Smooth muscle cell (in vitro differentiated cells): ENCODE results near the gene FGFR3. TPM values are rescaled to one million over a fixed set of nuclear protein-coding genes. Genes with fewer than 3 reads are reported as not detected.
A peak's percentile ranks its signal among the peaks of the same experiment; 100 is the strongest.

Experiments used
- DNase-seq: peaks from one replicate; lab custom pipeline; 2025; ENCODE audit not compliant: unreplicated experiment; lab: John Stamatoyannopoulos, UW
- H2AFZ ChIP-seq: fragments of 200-600 bp; sonication (generic); 2 replicates; pipeline ENCODE4 v1.6.0; 2016; ENCODE audit warnings: antibody characterized with exemption, low read depth, mild to moderate bottlenecking
- H3F3A ChIP-seq: fragments of 200-600 bp; sonication (generic); 2 replicates; pipeline ENCODE4 v1.6.0; 2017; ENCODE audit warnings: antibody characterized with exemption, low read depth
- H3K27ac ChIP-seq: fragments of 200-600 bp; sonication (generic); 2 replicates; pipeline ENCODE4 v1.5.1; 2016; ENCODE audit warnings: low read depth, mild to moderate bottlenecking
- H3K27me3 ChIP-seq: fragments of 200-600 bp; sonication (generic); 2 replicates; pipeline ENCODE4 v1.6.1; 2016; ENCODE audit warnings: low read depth, mild to moderate bottlenecking
- H3K36me3 ChIP-seq: fragments of 200-600 bp; sonication (generic); 2 replicates; pipeline ENCODE4 v1.5.1; 2016; ENCODE audit warnings: low read depth
- H3K4me1 ChIP-seq: fragments of 200-600 bp; sonication (generic); 2 replicates; pipeline ENCODE4 v1.5.1; 2016; ENCODE audit warnings: low read depth
- H3K4me2 ChIP-seq: fragments of 200-600 bp; sonication (generic); 2 replicates; pipeline ENCODE4 v1.6.0; 2016; ENCODE audit warnings: mild to moderate bottlenecking
- H3K4me3 ChIP-seq: fragments of 200-600 bp; sonication (generic); 2 replicates; pipeline ENCODE4 v1.5.1; 2016; ENCODE audit warnings: mild to moderate bottlenecking
- H3K79me2 ChIP-seq: fragments of 200-600 bp; sonication (generic); 2 replicates; pipeline ENCODE4 v1.6.0; 2016; ENCODE audit warnings: low read depth, mild to moderate bottlenecking
- H3K9ac ChIP-seq: fragments of 200-600 bp; sonication (generic); 2 replicates; pipeline ENCODE4 v1.6.0; 2016; ENCODE audit warnings: low read depth
- H3K9me3 ChIP-seq: fragments of 200-600 bp; sonication (generic); replicated peaks from 2 replicates; pipeline ENCODE4 v1.5.1; 2016; ENCODE audit warnings: low read depth
- H4K20me1 ChIP-seq: fragments of 200-600 bp; sonication (generic); 2 replicates; pipeline ENCODE4 v1.6.0; 2016; ENCODE audit warnings: low read depth
- CTCF ChIP-seq: fragments of 200-600 bp; sonication (generic); IDR thresholded peaks from 2 replicates; pipeline ENCODE4 v1.5.1; 2017; ENCODE audit warnings: borderline replicate concordance, mild to moderate bottlenecking, antibody characterized with exemption; ENCODE audit not compliant: insufficient read depth, poor library complexity, severe bottlenecking
- WGBS: methylation state at CpG from one replicate; pipeline ENCODE4 v1.1.7; 2016; ENCODE audit warnings: low lambda C conversion rate; 5-methylcytosine and 5-hydroxymethylcytosine counted together
- polyA plus RNA-seq: library from polyadenylated mRNA; unstranded; fragments of >200 nt; fragmentation: Nextera tagmentation; extraction: Ambion mirVana; gene quantifications from 2 replicates; pipeline ENCODE4 v1.2.1, GENCODE V29; 2016
- total RNA-seq: library from RNA; depleted of rRNA; stranded (reverse); fragments of >200 nt; gene quantifications from 2 replicates; pipeline ENCODE4 v1.2.3, GENCODE V29; 2014

FGFR3 gene
- total and polyA plus RNA-seq, 2 experiments from 2014 or later: 6.6 to 13.6 TPM

DNA sequence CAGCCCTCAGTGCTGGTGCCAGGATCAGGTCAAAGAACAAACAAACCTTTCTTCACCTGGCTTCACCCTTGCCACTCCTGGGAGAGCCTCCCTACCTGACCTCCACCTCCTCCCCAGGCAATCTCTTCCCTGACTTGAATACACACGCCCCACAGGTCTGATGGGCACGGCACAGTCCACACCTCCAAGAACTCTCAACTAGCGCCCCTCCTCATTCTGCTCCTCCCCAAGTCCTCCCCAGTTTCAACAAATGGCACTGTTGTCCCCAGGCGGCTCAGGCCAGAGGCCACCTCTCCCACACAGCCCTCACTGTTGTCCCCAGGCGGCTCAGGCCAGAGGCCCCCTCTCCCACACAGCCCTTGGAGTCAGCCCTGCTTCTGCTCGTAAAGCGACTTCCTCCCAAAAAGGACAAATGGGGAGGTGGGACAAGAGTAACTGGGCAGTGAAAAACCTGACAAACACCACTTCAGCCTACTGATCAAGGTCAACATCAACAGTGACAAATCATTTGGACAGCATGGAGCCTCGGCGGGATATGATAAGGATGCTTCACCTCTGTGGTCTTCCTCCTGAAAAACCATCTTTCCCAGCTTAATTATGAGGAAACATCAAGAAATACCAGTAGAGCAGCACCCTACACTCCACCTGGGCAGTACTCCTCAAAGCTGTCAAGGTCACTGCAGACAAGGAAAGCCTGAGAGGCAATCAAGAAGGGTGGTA, 60.0 kb downstream of the FGFR3 start:
- Histone ChIP-seq H3K9me3 (no peaks in the 10 kb centered on the region), H3K4me1 (peaks cover 8% of the 10 kb centered on the region), H3K4me2 (no peak overlapping the region), H3K9ac (no peak overlapping the region), H3F3A (no peaks in the 10 kb centered on the region), H3K79me2 (peaks cover 59% of the 10 kb centered on the region), H3K27ac (no peak overlapping the region), H2AFZ (no peak overlapping the region), H3K4me3 (no peak overlapping the region), H3K27me3 (no peaks in the 10 kb centered on the region), H3K36me3 (no peaks in the 10 kb centered on the region), H4K20me1 (peaks cover 46% of the 10 kb centered on the region)
- no peak for TF ChIP-seq CTCF
- no peak for DNase-seq
- 84% methylated on average over 9 of the region's 9 CpGs for WGBS

GRCh38 chr4:1854752-1855151, 61.7 kb downstream of the FGFR3 start:
- no peaks in the 10 kb centered on the region for H3K27me3 ChIP-seq
- no peaks in the 10 kb centered on the region for H3F3A ChIP-seq
- no peak for TF ChIP-seq CTCF
- H3K36me3 ChIP-seq: no peaks in the 10 kb centered on the region
- H3K27ac ChIP-seq: no peak overlapping the region
- no peak overlapping the region for H2AFZ ChIP-seq
- peaks cover 35% of the 10 kb centered on the region for H4K20me1 ChIP-seq
- peaks cover 49% of the 10 kb centered on the region for H3K79me2 ChIP-seq
- H3K9me3 ChIP-seq: no peaks in the 10 kb centered on the region
- H3K4me2 ChIP-seq: peak overlapping the region; percentile 91
- WGBS: 76% methylated on average over 1 of the region's 1 CpG
- H3K4me3 ChIP-seq: peak overlapping the region; percentile 84
- no peak for DNase-seq
- peak overlapping the region; percentile 39 for H3K9ac ChIP-seq
- peaks cover 8% of the 10 kb centered on the region for H3K4me1 ChIP-seq

- peaks cover 8% of the 10 kb centered on the region for H3K4me1 ChIP-seq
- no peak for DNase-seq
- H3K27me3 ChIP-seq: no peaks in the 10 kb centered on the region
- H4K20me1 ChIP-seq: peaks cover 28% of the 10 kb centered on the region
- peak overlapping the region; percentile 91 for H3K4me2 ChIP-seq
- peak overlapping the region; percentile 84 for H3K4me3 ChIP-seq
- no peaks in the 10 kb centered on the region for H3K36me3 ChIP-seq
- no peaks in the 10 kb centered on the region for H3F3A ChIP-seq
- H2AFZ ChIP-seq: peak overlapping the region; percentile 97
- H3K9ac ChIP-seq: peak overlapping the region; percentile 43
- H3K79me2 ChIP-seq: peaks cover 44% of the 10 kb centered on the region
- H3K9me3 ChIP-seq: no peaks in the 10 kb centered on the region
- H3K27ac ChIP-seq: peak overlapping the region; percentile 15
- no peak for TF ChIP-seq CTCF
- 2% methylated on average over 67 of the region's 92 CpGs for whole genome bisulfite sequencing
Measured at GRCh38 chr4:1855333-1856070, 62.4 kb downstream of the FGFR3 start.
